ENCODE results near the gene CAMK1D. TPM values are rescaled to one million over a fixed set of nuclear protein-coding genes. Genes with fewer than 3 reads are reported as not detected.

Gene CAMK1D
- total and polyA plus RNA-seq, 2 of the 8 experiments (the other 6 are each of a cell fraction or from before 2014, with no cell fraction given), result 3.5 to 10.6 TPM

DNA sequence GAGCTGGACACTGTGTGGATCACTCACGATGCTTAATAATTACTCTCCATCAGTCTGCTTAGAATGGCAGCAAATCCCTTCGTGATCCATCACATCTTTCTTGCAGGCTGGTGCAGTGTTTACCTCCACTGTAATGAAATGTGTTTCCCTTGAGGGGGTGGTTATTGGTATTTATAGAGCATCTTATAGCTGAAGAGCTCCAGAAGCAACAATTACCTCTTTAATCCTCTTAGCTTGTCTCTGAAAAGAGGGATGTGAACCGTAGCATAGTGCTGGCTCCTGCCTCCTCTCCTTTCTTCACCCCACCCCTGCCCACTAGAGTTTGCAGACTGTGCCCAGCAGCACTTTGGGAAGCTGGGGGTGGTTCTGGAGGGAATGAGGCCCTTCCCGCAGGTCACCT is 132.6 kb downstream of the CAMK1D start:
- H3K27me3 ChIP-seq (replicated peaks in 1 of 4; ENCODE audit: control insufficient read depth in 3 of 4, extremely low read depth in 1 of 4, insufficient read depth in 3 of 4, low read length in 3 of 4), result no peaks in the 10 kb centered on the region
- no peaks in the 10 kb centered on the region for H4K20me1 ChIP-seq (replicated peaks in 1 of 2; ENCODE audit: control insufficient read depth in 1 of 2, insufficient read depth in 2 of 2, low read length in 2 of 2)
- no peaks in the 10 kb centered on the region for H3K23me2 ChIP-seq (ENCODE audit: low read depth, low read length)
- no peaks in the 10 kb centered on the region for H3K79me1 ChIP-seq (ENCODE audit: low read depth, low read length)
- H2AFZ ChIP-seq (ENCODE audit: low read length), result no peak overlapping the region
- no peak overlapping the region for H2AK5ac ChIP-seq (ENCODE audit: low read depth, low read length)
- H3K18ac ChIP-seq (ENCODE audit: extremely low read depth, low read length), result no peak overlapping the region; the same call in 1 of the 2 replicates
- H3K27ac ChIP-seq (ENCODE audit: low read depth, low read length), result 0 out of 2 replicates have a peak overlapping the region, but pooled peaks have one; percentile 12
- H4K91ac ChIP-seq (replicated peaks; ENCODE audit: insufficient read length, low read length), result no peak overlapping the region
- H3K4me3 ChIP-seq (ENCODE audit: extremely low read depth in 1 of 4, insufficient read depth in 2 of 4, low read depth in 3 of 4, low read length in 4 of 4), result peak overlapping the region in 1 of 4 experiments; percentile 14; a peak in 1 of 8 replicates
- H3K56ac ChIP-seq (replicated peaks; ENCODE audit: insufficient read length, low read depth, low read length), result no peak overlapping the region
- CTCF ChIA-PET (ENCODE audit: partially characterized antibody), result interaction anchor here (0.5 to 1.2 kb wide), 4 partner anchors 22 to 229 kb away, joined by 3 to 4 read pairs (median 4); no protein-coding TSS in a partner anchor
- H3K4me2 ChIP-seq (ENCODE audit: insufficient read depth in 1 of 2, low read depth in 2 of 2, low read length in 2 of 2), result peak overlapping the region in 1 of 2 experiments; percentile 54; a peak in 2 of 4 replicates
- no peak overlapping the region for H2BK120ac ChIP-seq (replicated peaks; ENCODE audit: low read depth, low read length)
- FAIRE-seq (no peak), DNase-seq (ENCODE audit: low read depth in 1 of 2, low spot score in 2 of 2) (no peak)
- TF ChIP-seq, protein P1, sequence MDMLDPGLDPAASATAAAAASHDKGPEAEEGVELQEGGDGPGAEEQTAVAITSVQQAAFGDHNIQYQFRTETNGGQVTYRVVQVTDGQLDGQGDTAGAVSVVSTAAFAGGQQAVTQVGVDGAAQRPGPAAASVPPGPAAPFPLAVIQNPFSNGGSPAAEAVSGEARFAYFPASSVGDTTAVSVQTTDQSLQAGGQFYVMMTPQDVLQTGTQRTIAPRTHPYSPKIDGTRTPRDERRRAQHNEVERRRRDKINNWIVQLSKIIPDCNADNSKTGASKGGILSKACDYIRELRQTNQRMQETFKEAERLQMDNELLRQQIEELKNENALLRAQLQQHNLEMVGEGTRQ (IDR thresholded peaks at IDR 0.05; ENCODE audit: low read length), result no peak
- TF ChIP-seq EP300 (IDR thresholded peaks at IDR 0.05; ENCODE audit: borderline replicate concordance in 1 of 2, low read depth in 2 of 2, low read length in 2 of 2), result no peak
- TF ChIP-seq ZNF274 (IDR thresholded peaks at IDR 0.05; ENCODE audit: borderline replicate concordance, extremely low read depth, low read length), result no peak
- no peak for TF ChIP-seq KDM4A (IDR thresholded peaks at IDR 0.05; ENCODE audit: low read depth, low read length, severe bottlenecking)
- no peak for TF ChIP-seq RXRA (IDR thresholded peaks at IDR 0.05; ENCODE audit: insufficient read depth, low read depth, low read length)
- no peak for TF ChIP-seq HDAC6 (IDR thresholded peaks at IDR 0.05; ENCODE audit: low read depth, low read length)
- 76% methylated on average over 4 of the region's 4 CpGs; no CpG with 5 or more reads in 1 of the 2 experiments for WGBS, 2 experiments (ENCODE audit: extremely low coverage in 1 of 2, insufficient coverage in 1 of 2, insufficient read length in 1 of 2, insufficient replicate concordance in 2 of 2, low coverage in 1 of 2, low lambda C conversion rate in 2 of 2, missing lambda C conversion rate in 1 of 2)
- peaks cover 7 to 23% (median 14%) of the 10 kb centered on the region in 4 experiments for H3K4me1 ChIP-seq (replicated peaks in 1 of 4; ENCODE audit: control insufficient read depth in 3 of 4, insufficient read depth in 4 of 4, low read length in 3 of 4)
- H2BK15ac ChIP-seq (ENCODE audit: low read length), result no peak overlapping the region
- peak overlapping the region; percentile 10; the same call in 1 of the 2 replicates for H2BK12ac ChIP-seq (ENCODE audit: low read depth, low read length)
- no peak overlapping the region for H3K23ac ChIP-seq (ENCODE audit: insufficient read length)
- no peak overlapping the region; the same call in 1 of the 2 replicates for H2BK5ac ChIP-seq (ENCODE audit: low read depth, low read length)
- H3K79me2 ChIP-seq (ENCODE audit: control insufficient read depth in 1 of 2, insufficient read depth in 2 of 2, low read length in 2 of 2), result no peaks in the 10 kb centered on the region
- H4K5ac ChIP-seq (ENCODE audit: insufficient read length, low read depth, low read length), result no peak overlapping the region
- H3K4ac ChIP-seq (replicated peaks; ENCODE audit: insufficient read length, low read depth, low read length), result no peak overlapping the region
- H4K8ac ChIP-seq (ENCODE audit: extremely low read depth, insufficient read depth, low read length), result no peak overlapping the region
- H3K14ac ChIP-seq (ENCODE audit: insufficient read length), result no peak overlapping the region
- no peak overlapping the region; a peak in 1 of 7 replicates for H3K9ac ChIP-seq (replicated peaks in 1 of 4; ENCODE audit: extremely low read depth in 1 of 4, low read depth in 3 of 4, low read length in 3 of 4)
- H2BK20ac ChIP-seq (ENCODE audit: low read length), result 0 out of 2 replicates have a peak overlapping the region, but pooled peaks have one; percentile 61
- H3K9me3 ChIP-seq (ENCODE audit: insufficient read depth in 2 of 2, low read depth in 1 of 2, low read length in 1 of 2), result peaks cover 4 to 8% of the 10 kb centered on the region in 2 experiments; a peak in 2 of 4 replicates
- no peaks in the 10 kb centered on the region for H3K36me3 ChIP-seq (ENCODE audit: control insufficient read depth in 2 of 4, insufficient read depth in 4 of 4, low read length in 3 of 4)
- POLR2A ChIA-PET (ENCODE audit: partially characterized antibody), result interaction anchor here (1.3 kb wide), 1 partner anchor 220 kb away, joined by 3 read pairs; no protein-coding TSS in a partner anchor

Measured in H1 (cell line).